ENCODE measurements around the gene ZNF24.

DNA sequence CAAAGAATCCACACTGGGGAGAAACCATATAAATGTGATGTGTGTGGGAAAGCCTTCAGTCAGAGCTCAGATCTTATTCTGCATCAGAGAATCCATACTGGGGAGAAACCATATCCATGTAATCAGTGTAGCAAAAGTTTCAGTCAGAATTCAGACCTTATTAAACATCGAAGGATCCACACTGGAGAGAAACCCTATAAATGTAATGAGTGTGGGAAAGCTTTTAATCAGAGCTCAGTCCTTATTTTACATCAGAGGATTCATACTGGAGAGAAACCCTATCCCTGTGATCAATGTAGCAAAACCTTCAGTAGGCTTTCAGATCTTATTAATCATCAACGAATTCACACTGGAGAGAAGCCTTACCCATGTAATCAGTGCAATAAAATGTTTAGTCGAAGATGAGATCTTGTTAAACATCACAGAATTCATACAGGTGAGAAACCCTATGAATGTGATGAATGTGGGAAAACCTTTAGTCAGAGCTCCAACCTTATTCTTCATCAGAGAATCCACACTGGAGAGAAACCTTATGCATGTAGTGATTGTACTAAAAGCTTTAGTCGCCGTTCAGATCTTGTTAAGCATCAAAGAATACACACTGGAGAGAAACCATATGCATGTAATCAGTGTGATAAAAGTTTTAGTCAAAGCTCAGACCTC, 37.5 kb downstream of the ZNF24 start:
- TF ChIP-seq CTCF (conservative IDR thresholded peaks at IDR 0.05; ENCODE audit: low read depth in 2 of 2) (no peak), POLR2AphosphoS5 (IDR thresholded peaks at IDR 0.05; ENCODE audit: low read depth) (no peak), EZH2phosphoT487 (IDR thresholded peaks at IDR 0.05; ENCODE audit: unreplicated experiment) (no peak), JUNB (IDR thresholded peaks at IDR 0.05; ENCODE audit: unreplicated experiment) (no peak)
